Measurements from ENCODE around the gene CHAT. TPM values are rescaled to one million over a fixed set of nuclear protein-coding genes. Genes with fewer than 3 reads are reported as not detected.

The CHAT gene
- total RNA-seq, 1 experiment from 2014 or later = not detected

DNA sequence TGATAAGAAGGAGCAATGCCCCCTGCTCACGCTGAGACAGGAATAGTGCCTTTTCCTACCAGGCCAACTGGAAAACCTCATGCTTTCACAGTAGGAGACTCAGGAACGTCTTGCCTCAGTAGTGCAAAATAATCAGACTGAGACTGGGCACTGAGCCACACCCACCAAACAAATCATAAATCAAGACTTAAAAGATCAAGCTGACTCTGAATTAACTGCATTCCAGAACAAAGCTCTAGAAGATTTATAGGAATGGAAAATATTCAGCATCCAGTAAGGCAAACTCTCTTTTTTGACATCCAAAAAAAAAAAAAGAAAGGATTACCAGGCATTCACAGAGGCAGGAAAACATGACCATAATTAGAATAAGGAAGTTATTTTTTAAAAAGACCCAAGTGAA lies 34.2 kb upstream of the CHAT start:
- no peaks in the 10 kb centered on the region for H3K36me3 Mint-ChIP-seq (ENCODE audit: insufficient read depth in 1 of 3, low read depth in 3 of 3)
- Histone ChIP-seq H3T11ph (ENCODE audit: low read length) (no peak overlapping the region), H4K91ac (ENCODE audit: insufficient read length, low read depth, low read length) (no peak overlapping the region), H3K27me3 (ENCODE audit: insufficient read depth, low read length) (no peaks in the 10 kb centered on the region), H2BK5ac (ENCODE audit: insufficient read length, low read length) (no peak overlapping the region), H2BK12ac (ENCODE audit: insufficient read length, low read depth, low read length) (no peak overlapping the region), H3K4ac (ENCODE audit: low read depth, low read length) (no peak overlapping the region), H3K18ac (ENCODE audit: insufficient read length, low read depth, low read length) (no peak overlapping the region), H4K20me1 (ENCODE audit: control insufficient read depth, insufficient read depth, insufficient read length) (no peaks in the 10 kb centered on the region), H3K56ac (ENCODE audit: insufficient read length, low read depth, low read length) (no peak overlapping the region), H3K79me2 (ENCODE audit: insufficient read depth, low read length) (no peaks in the 10 kb centered on the region), H3K79me1 (ENCODE audit: insufficient read depth, low read depth, low read length, poor library complexity, severe bottlenecking) (no peaks in the 10 kb centered on the region), H2AK5ac (ENCODE audit: insufficient read length, low read length) (no peak overlapping the region), H2BK20ac (ENCODE audit: low read depth, low read length, poor library complexity, severe bottlenecking) (no peak overlapping the region), H3K9ac (ENCODE audit: extremely low read depth, insufficient read length, low read length) (no peak overlapping the region), H4K5ac (ENCODE audit: insufficient read length, low read depth, low read length) (no peak overlapping the region), H2BK120ac (ENCODE audit: low read depth, low read length, poor library complexity, severe bottlenecking) (no peak overlapping the region), H3K14ac (ENCODE audit: insufficient read depth, low read length) (no peak overlapping the region), H3K27ac (ENCODE audit: insufficient read length, low read depth, low read length) (no peak overlapping the region), H4K8ac (replicated peaks; ENCODE audit: insufficient read length, low read depth, low read length) (no peak overlapping the region), H3K23ac (ENCODE audit: insufficient read length, low read depth, low read length) (no peak overlapping the region), H2BK15ac (ENCODE audit: low read depth, low read length) (no peak overlapping the region), H3K9me3 (ENCODE audit: control insufficient read depth, low read depth, low read length) (no peaks in the 10 kb centered on the region), H3K4me1 (ENCODE audit: insufficient read depth, low read length) (no peaks in the 10 kb centered on the region), H3K23me2 (ENCODE audit: insufficient read length, low read depth, low read length, poor library complexity, severe bottlenecking) (no peaks in the 10 kb centered on the region), H2AFZ (ENCODE audit: low read length) (no peak overlapping the region), H3K4me2 (ENCODE audit: insufficient read depth, insufficient read length, low read length) (no peak overlapping the region)
- peaks cover 12% of the 10 kb centered on the region for H3K27me3 Mint-ChIP-seq (ENCODE audit: low read depth)
- WGBS (ENCODE audit: extremely low coverage, insufficient read length, low lambda C conversion rate) = no CpG with 5 or more reads among the region's 2 CpGs
- H3K4me1 Mint-ChIP-seq = no peaks in the 10 kb centered on the region; a peak in 1 of 4 replicates
- H3K27ac Mint-ChIP-seq = no peak overlapping the region
- DNase-seq = no peak
- no peak for TF ChIP-seq CTCF (conservative IDR thresholded peaks at IDR 0.05)
- no peak overlapping the region for H3K4me3 Mint-ChIP-seq
- H3K9me3 Mint-ChIP-seq = no peaks in the 10 kb centered on the region; a peak in 1 of 5 replicates
